ENCODE results near the gene CNTRL. TPM values are rescaled to one million over a fixed set of nuclear protein-coding genes. Genes with fewer than 3 reads are reported as not detected.

CNTRL gene
- total RNA-seq, 2 experiments from 2014 or later, result 62.8 to 69.8 TPM

DNA sequence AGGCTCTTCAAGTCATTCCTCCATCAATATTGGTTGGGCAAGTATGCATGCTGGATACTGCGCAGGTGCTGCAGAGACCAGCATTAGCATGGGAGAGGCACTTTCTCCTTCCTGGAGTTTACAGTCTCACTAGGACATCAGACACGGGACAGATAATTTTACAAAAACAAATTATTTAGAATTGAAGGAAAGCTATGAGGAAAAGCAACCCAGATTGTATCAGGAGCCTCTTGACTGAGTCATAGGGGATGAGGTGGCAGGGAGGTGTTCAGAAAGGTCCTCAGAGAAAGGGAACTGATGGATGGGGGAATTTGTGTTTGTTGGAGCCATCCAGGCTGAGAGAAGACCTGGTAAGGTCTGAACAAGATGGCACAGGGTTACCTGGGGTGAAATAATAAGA lies 151.4 kb downstream of the CNTRL start:
- no peak for ATAC-seq
- H3K27ac Mint-ChIP-seq, result no peak overlapping the region

More for the DNA sequence above, 151.4 kb downstream of the CNTRL start:
- Mint-ChIP-seq H3K27me3 (no peaks in the 10 kb centered on the region), H3K36me3 (ENCODE audit: low read depth) (no peaks in the 10 kb centered on the region), H3K4me1 (ENCODE audit: low read depth) (no peaks in the 10 kb centered on the region), H3K4me3 (no peak overlapping the region), H3K9me3 (no peaks in the 10 kb centered on the region)
- CTCF ChIA-PET, result interaction anchor here (1.2 to 3.0 kb wide), 3 partner anchors 13 to 94 kb away, joined by 3 to 18 read pairs (median 7); no protein-coding TSS in a partner anchor
- POLR2A ChIA-PET, result no interaction called here
- TF ChIP-seq, protein P1, sequence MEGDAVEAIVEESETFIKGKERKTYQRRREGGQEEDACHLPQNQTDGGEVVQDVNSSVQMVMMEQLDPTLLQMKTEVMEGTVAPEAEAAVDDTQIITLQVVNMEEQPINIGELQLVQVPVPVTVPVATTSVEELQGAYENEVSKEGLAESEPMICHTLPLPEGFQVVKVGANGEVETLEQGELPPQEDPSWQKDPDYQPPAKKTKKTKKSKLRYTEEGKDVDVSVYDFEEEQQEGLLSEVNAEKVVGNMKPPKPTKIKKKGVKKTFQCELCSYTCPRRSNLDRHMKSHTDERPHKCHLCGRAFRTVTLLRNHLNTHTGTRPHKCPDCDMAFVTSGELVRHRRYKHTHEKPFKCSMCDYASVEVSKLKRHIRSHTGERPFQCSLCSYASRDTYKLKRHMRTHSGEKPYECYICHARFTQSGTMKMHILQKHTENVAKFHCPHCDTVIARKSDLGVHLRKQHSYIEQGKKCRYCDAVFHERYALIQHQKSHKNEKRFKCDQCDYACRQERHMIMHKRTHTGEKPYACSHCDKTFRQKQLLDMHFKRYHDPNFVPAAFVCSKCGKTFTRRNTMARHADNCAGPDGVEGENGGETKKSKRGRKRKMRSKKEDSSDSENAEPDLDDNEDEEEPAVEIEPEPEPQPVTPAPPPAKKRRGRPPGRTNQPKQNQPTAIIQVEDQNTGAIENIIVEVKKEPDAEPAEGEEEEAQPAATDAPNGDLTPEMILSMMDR (IDR thresholded peaks at IDR 0.05), result no peak
- intact Hi-C loops (cut with micrococcal nuclease), result no loop called here
- DNase-seq, result no peak

Other genes starting within 250 kb of the CNTRL start
- gene PSMD5, start 232.0 kb upstream of the CNTRL start, total RNA-seq, result 10 to 100 TPM; 52.3 to 55.3 TPM
- gene PHF19, start 197.8 kb upstream of the CNTRL start, total RNA-seq, result 100 to 1,000 TPM; 210 to 216 TPM
- gene TRAF1, start 148.2 kb upstream of the CNTRL start, total RNA-seq, result 100 to 1,000 TPM; 147 to 150 TPM
- gene C5, start 24.7 kb upstream of the CNTRL start, total RNA-seq, result 1 to 10 TPM; 1.9 to 3.4 TPM
- 10 to 100 TPM; 54.3 to 55.5 TPM for gene RAB14, start 126.9 kb downstream of the CNTRL start, total RNA-seq
- gene GSN, start 193.2 kb downstream of the CNTRL start, total RNA-seq, result 1 to 10 TPM; 1.9 to 2.2 TPM

Measured in activated CD8-positive, alpha-beta T cell treated with anti-CD3 and anti-CD28 coated beads for 36 hours (primary cell).